ENCODE results near the gene MAST2. TPM values are rescaled to one million over a fixed set of nuclear protein-coding genes. Genes with fewer than 3 reads are reported as not detected.

Gene MAST2
- total and polyA plus RNA-seq, 9 of the 15 experiments (the other 6 are each of a cell fraction or from before 2014, with no cell fraction given) = 0.73 to 32.0 (median 17.8) TPM

DNA sequence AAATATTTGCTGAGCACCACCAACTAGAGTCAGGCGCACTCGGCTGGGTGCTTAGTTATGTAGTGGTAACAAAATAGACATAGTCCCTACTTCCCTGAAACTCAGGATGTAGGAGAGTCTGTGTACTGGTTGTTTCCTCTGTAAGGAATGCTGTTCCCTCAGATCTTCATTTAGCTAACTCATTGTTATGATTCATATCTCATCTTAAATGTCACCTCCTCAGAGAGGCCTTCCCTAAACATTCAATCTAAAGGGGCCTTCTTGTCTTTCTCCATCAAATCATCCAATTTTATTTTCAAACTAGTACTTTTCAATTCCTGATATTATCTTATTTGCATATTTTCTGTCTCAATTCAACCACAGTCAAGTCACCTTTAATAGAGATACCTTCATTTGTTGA is 196.1 kb downstream of the MAST2 start (continued):
- TF ChIP-seq FOSL1 (tag; conservative IDR thresholded peaks at IDR 0.05) (peak; percentile 66), ZFP36 (IDR thresholded peaks at IDR 0.05; ENCODE audit: low read depth, low read length, partially characterized antibody) (peak; percentile 94), POLR2G (IDR thresholded peaks at IDR 0.05; ENCODE audit: low read depth, low read length) (no peak), C11orf30 (IDR thresholded peaks at IDR 0.05; ENCODE audit: low read depth) (peak; percentile 77), RBM17 (IDR thresholded peaks at IDR 0.05; ENCODE audit: borderline replicate concordance, low read depth, low read length) (no peak), HDAC1 (IDR thresholded peaks at IDR 0.05) (no peak), XRCC3 (IDR thresholded peaks at IDR 0.05) (no peak), SMARCA4 (IDR thresholded peaks at IDR 0.05) (no peak), TAF15 (IDR thresholded peaks at IDR 0.05; ENCODE audit: low read depth, low read length) (no peak), GATAD2A (IDR thresholded peaks at IDR 0.05) (no peak), ZNF311 (CRISPR knock-in tag; IDR thresholded peaks at IDR 0.05) (no peak), NFXL1 (CRISPR knock-in tag; IDR thresholded peaks at IDR 0.05) (no peak), TGIF2 (CRISPR knock-in tag; IDR thresholded peaks at IDR 0.05) (no peak), MEIS2 (IDR thresholded peaks at IDR 0.05; ENCODE audit: partially characterized antibody) (peak; percentile 34), RHOXF2B (CRISPR knock-in tag; conservative IDR thresholded peaks at IDR 0.05) (no peak), ZNF77 (CRISPR knock-in tag; IDR thresholded peaks at IDR 0.05) (no peak), ELF1 (tag; IDR thresholded peaks at IDR 0.05) (0 out of 2 replicates have a peak, but pooled peaks have one; percentile 13), ARID1B (IDR thresholded peaks at IDR 0.05) (0 out of 2 replicates have a peak, but pooled peaks have one; percentile 15)
- TF ChIP-seq, protein P1, sequence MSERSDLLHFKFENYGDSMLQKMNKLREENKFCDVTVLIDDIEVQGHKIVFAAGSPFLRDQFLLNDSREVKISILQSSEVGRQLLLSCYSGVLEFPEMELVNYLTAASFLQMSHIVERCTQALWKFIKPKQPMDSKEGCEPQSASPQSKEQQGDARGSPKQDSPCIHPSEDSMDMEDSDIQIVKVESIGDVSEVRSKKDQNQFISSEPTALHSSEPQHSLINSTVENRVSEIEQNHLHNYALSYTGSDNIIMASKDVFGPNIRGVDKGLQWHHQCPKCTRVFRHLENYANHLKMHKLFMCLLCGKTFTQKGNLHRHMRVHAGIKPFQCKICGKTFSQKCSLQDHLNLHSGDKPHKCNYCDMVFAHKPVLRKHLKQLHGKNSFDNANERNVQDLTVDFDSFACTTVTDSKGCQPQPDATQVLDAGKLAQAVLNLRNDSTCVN (CRISPR knock-in tag; IDR thresholded peaks at IDR 0.05) = no peak
- TF ChIP-seq, protein P2, sequence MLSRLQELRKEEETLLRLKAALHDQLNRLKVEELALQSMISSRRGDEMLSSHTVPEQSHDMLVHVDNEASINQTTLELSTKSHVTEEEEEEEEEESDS (CRISPR knock-in tag; IDR thresholded peaks at IDR 0.05) = no peak
- TF ChIP-seq, protein P3, sequence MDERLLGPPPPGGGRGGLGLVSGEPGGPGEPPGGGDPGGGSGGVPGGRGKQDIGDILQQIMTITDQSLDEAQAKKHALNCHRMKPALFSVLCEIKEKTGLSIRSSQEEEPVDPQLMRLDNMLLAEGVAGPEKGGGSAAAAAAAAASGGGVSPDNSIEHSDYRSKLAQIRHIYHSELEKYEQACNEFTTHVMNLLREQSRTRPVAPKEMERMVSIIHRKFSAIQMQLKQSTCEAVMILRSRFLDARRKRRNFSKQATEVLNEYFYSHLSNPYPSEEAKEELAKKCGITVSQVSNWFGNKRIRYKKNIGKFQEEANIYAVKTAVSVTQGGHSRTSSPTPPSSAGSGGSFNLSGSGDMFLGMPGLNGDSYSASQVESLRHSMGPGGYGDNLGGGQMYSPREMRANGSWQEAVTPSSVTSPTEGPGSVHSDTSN (CRISPR knock-in tag; IDR thresholded peaks at IDR 0.05; ENCODE audit: low read depth) = no peak
- TF ChIP-seq, protein P3 (tag; conservative IDR thresholded peaks at IDR 0.05; ENCODE audit: low read depth) = peak; percentile 51
- TF ChIP-seq, protein P4, sequence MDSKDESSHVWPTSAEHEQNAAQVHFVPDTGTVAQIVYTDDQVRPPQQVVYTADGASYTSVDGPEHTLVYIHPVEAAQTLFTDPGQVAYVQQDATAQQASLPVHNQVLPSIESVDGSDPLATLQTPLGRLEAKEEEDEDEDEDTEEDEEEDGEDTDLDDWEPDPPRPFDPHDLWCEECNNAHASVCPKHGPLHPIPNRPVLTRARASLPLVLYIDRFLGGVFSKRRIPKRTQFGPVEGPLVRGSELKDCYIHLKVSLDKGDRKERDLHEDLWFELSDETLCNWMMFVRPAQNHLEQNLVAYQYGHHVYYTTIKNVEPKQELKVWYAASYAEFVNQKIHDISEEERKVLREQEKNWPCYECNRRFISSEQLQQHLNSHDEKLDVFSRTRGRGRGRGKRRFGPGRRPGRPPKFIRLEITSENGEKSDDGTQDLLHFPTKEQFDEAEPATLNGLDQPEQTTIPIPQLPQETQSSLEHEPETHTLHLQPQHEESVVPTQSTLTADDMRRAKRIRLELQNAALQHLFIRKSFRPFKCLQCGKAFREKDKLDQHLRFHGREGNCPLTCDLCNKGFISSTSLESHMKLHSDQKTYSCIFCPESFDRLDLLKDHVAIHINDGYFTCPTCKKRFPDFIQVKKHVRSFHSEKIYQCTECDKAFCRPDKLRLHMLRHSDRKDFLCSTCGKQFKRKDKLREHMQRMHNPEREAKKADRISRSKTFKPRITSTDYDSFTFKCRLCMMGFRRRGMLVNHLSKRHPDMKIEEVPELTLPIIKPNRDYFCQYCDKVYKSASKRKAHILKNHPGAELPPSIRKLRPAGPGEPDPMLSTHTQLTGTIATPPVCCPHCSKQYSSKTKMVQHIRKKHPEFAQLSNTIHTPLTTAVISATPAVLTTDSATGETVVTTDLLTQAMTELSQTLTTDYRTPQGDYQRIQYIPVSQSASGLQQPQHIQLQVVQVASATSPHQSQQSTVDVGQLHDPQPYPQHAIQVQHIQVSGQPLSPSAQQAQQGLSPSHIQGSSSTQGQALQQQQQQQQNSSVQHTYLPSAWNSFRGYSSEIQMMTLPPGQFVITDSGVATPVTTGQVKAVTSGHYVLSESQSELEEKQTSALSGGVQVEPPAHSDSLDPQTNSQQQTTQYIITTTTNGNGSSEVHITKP (IDR thresholded peaks at IDR 0.05; ENCODE audit: partially characterized antibody) = no peak
- TF ChIP-seq, protein P5, sequence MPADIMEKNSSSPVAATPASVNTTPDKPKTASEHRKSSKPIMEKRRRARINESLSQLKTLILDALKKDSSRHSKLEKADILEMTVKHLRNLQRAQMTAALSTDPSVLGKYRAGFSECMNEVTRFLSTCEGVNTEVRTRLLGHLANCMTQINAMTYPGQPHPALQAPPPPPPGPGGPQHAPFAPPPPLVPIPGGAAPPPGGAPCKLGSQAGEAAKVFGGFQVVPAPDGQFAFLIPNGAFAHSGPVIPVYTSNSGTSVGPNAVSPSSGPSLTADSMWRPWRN (IDR thresholded peaks at IDR 0.05; ENCODE audit: low read depth) = no peak
